Liver (tissue), 9 donors: ENCODE results near the gene URAD. TPM values are rescaled to one million over a fixed set of nuclear protein-coding genes. Genes with fewer than 3 reads are reported as not detected.

Source experiments
- DNase-seq: peaks from one replicate; pipeline ENCODE4 v3.0.0-alpha.2; 2017; ENCODE audit warnings: low spot score
- H3K27ac ChIP-seq, 2 donors: one replicate each; pipeline ENCODE4 v1.7.0; 2013; ENCODE audit warnings: inconsistent platforms in 2 of 2, low read length in 2 of 2, control low read depth in 1 of 2, low read depth in 1 of 2, mild to moderate bottlenecking in 1 of 2
- H3K27me3 ChIP-seq, 4 donors: one replicate each; pipeline versions ENCODE4 v1.6.1 to v1.7.0; 2013; ENCODE audit warnings: low read length in 3 of 4, inconsistent platforms in 1 of 4, mild to moderate bottlenecking in 1 of 4, moderate library complexity in 1 of 4; ENCODE audit not compliant: control insufficient read depth in 4 of 4, insufficient read depth in 4 of 4
- H3K36me3 ChIP-seq, 4 donors: one replicate each; pipeline versions ENCODE4 v1.6.1 to v1.7.0; 2013; ENCODE audit warnings: low read length in 3 of 4, mild to moderate bottlenecking in 3 of 4, low read depth in 1 of 4, moderate library complexity in 1 of 4; ENCODE audit not compliant: control insufficient read depth in 4 of 4, insufficient read depth in 3 of 4
- H3K4me1 ChIP-seq, 4 donors: one replicate each; pipeline versions ENCODE4 v1.6.1 to v1.7.0; 2013; ENCODE audit warnings: low read length in 3 of 4, mild to moderate bottlenecking in 3 of 4, moderate library complexity in 1 of 4; ENCODE audit not compliant: control insufficient read depth in 4 of 4, insufficient read depth in 4 of 4
- H3K4me3 ChIP-seq, 3 donors: one replicate each; pipeline versions ENCODE4 v1.6.1 to v1.7.0; 2013; ENCODE audit warnings: low read length in 3 of 3, control low read depth in 1 of 3, low read depth in 1 of 3, mild to moderate bottlenecking in 1 of 3
- H3K9ac ChIP-seq, 2 donors: one replicate each; pipeline ENCODE4 v1.7.0; 2013; ENCODE audit warnings: low read length in 2 of 2, mild to moderate bottlenecking in 2 of 2, moderate library complexity in 2 of 2, control low read depth in 1 of 2, low read depth in 1 of 2
- H3K9me3 ChIP-seq, 4 donors: one replicate each; pipeline versions ENCODE4 v1.6.1 to v1.7.0; 2013; ENCODE audit warnings: low read length in 3 of 4; ENCODE audit not compliant: control insufficient read depth in 4 of 4
- FOXA1 ChIP-seq: IDR thresholded peaks from 2 replicates; pipeline ENCODE4 v1.6.1; 2016; ENCODE audit warnings: antibody characterized with exemption
- FOXA2 ChIP-seq: IDR thresholded peaks from 2 replicates; pipeline ENCODE4 v1.6.1; 2016; ENCODE audit warnings: antibody characterized with exemption
- GABPA ChIP-seq, 2 donors: IDR thresholded peaks in 1 of 2; conservative IDR thresholded peaks in 1 of 2; 2 replicates each; pipeline ENCODE4 v1.6.1; 2016; ENCODE audit warnings: antibody characterized with exemption in 2 of 2, mild to moderate bottlenecking in 1 of 2, moderate library complexity in 1 of 2
- HNF4A ChIP-seq, 2 donors: conservative IDR thresholded peaks; 2 replicates each; pipeline ENCODE4 v1.6.1; 2016; ENCODE audit warnings: antibody characterized with exemption in 2 of 2, mild to moderate bottlenecking in 2 of 2
- HNF4G ChIP-seq: IDR thresholded peaks from 2 replicates; pipeline ENCODE4 v1.6.1; 2016; ENCODE audit warnings: antibody characterized with exemption
- RAD21 ChIP-seq, 2 donors: IDR thresholded peaks; 2 replicates each; pipeline ENCODE4 v1.6.1; 2016; ENCODE audit warnings: antibody characterized with exemption in 2 of 2, mild to moderate bottlenecking in 2 of 2
- YY1 ChIP-seq: IDR thresholded peaks from 2 replicates; pipeline ENCODE4 v1.6.1; 2016; ENCODE audit warnings: antibody characterized with exemption, mild to moderate bottlenecking
- WGBS: extraction: QIAGEN DNeasy Blood & Tissue Kit; methylation state at CpG from one replicate; pipeline ENCODE4 v1.1.7; 2013; 5-methylcytosine and 5-hydroxymethylcytosine counted together
- polyA plus RNA-seq, 2 donors: library from polyadenylated mRNA; stranded (reverse) in 1 of 2; unstranded in 1 of 2; fragments of 200-250 nt in 1 of 2; fragments of >200 nt in 1 of 2; fragmentation: Nextera tagmentation in 1 of 2; extraction: Ambion mirVana in 1 of 2; gene quantifications; one replicate each; pipeline versions ENCODE4 v1.2.1 to v1.2.3, GENCODE V29; 2013 to 2015
- total RNA-seq, 2 donors: library from RNA; depleted of rRNA; stranded (reverse); fragments of >200 nt; gene quantifications; one replicate each; pipeline ENCODE4 v1.2.3, GENCODE V29; 2014
- TF ChIP-seq, protein P1 (sequence below): fragments of 150-350 bp; IDR thresholded peaks from 2 replicates; pipeline ENCODE4 v1.5.1; 2017; ENCODE audit warnings: improper control_type of control experiment, low read depth, low read length; ENCODE audit not compliant: missing input control
- TF ChIP-seq, protein P2 (sequence below): IDR thresholded peaks from 2 replicates; pipeline ENCODE4 v1.6.1; 2016; ENCODE audit warnings: antibody characterized with exemption
- TF ChIP-seq, protein P3 (sequence below): IDR thresholded peaks from 2 replicates; pipeline ENCODE4 v1.6.1; 2016; ENCODE audit warnings: antibody characterized with exemption
- donor health status: healthy.
- donor health status: healthy.
- donor health status: healthy.
- donor health status: healthy.
- donor health status: healthy.

URAD gene
- total and polyA plus RNA-seq, 4 donors, result not detected

DNA sequence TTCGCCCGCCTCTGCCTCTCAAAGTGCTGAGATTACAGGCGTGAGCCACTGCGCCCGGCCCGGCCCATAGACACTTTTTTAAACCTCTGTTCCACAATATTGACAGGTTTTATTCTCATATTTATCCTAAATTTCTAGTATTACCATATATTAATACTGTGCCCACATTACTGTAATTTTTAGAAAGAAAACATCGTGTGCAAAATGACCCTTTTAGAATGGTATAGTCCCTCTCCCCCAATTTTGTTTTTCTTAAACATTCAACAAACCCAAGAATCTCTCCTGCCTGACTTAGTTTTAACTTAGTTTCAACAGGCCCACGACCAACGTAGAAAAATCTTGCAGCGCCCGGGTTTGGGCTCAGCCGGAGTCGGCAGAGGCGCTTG is 28.5 kb downstream of the URAD start:
- TF ChIP-seq FOXA2, result no peak
- no peak for TF ChIP-seq YY1
- TF ChIP-seq, protein P1, sequence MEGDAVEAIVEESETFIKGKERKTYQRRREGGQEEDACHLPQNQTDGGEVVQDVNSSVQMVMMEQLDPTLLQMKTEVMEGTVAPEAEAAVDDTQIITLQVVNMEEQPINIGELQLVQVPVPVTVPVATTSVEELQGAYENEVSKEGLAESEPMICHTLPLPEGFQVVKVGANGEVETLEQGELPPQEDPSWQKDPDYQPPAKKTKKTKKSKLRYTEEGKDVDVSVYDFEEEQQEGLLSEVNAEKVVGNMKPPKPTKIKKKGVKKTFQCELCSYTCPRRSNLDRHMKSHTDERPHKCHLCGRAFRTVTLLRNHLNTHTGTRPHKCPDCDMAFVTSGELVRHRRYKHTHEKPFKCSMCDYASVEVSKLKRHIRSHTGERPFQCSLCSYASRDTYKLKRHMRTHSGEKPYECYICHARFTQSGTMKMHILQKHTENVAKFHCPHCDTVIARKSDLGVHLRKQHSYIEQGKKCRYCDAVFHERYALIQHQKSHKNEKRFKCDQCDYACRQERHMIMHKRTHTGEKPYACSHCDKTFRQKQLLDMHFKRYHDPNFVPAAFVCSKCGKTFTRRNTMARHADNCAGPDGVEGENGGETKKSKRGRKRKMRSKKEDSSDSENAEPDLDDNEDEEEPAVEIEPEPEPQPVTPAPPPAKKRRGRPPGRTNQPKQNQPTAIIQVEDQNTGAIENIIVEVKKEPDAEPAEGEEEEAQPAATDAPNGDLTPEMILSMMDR, result no peak
- TF ChIP-seq GABPA (IDR thresholded peaks at IDR 0.05 in 1 of 2, conservative IDR thresholded peaks at IDR 0.05 in 1 of 2), result no peak
- H3K4me1 ChIP-seq, result peaks cover 4 to 20% (median 11%) of the 10 kb centered on the region in 4 donors
- peak overlapping the region in 2 of 3 donors; percentile 33 to 85 for H3K4me3 ChIP-seq
- H3K9me3 ChIP-seq, result no peaks in the 10 kb centered on the region
- H3K27ac ChIP-seq, result peak overlapping the region; percentile 92 to 96
- no peak for DNase-seq
- WGBS, result 17% methylated on average over 14 of the region's 14 CpGs
- peaks cover 0 to 3% (median 1%) of the 10 kb centered on the region in 4 donors for H3K27me3 ChIP-seq
- H3K36me3 ChIP-seq, result no peaks in the 10 kb centered on the region
- H3K9ac ChIP-seq, result peak overlapping the region; percentile 30 to 72

DNA sequence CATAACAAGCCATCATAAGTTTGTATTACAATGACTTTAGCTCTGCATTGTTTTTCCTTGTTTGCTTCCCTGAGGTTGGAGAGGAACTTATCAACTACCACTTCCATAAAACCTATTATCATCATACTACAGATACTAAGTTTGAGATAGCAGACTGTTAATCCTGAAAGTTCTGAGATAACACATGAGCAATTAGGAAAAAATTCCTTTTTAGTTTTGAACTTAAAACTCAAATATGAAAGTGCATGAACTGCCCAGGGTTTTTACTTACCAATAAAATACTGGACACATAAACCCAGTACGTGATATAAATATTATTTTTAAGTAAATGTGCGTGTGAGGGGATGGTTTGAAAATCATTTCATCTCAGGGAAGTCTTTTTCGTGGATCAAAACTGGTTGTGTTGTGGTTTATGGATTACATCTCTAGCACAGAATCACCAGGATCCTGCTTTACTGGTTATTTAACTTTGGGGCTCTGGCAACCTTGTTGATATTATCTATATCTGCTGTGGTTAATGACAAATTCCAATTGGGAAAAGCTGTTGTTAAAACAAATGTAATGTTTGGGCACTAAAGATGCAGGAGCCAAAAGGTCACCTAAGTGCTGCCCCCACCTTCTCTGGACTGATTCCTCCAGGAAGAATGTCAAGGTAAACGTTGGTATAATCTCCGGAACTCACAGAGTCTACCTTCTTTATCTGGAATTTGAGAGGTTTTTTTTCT is 31.8 kb downstream of the URAD start:
- Histone ChIP-seq H3K4me3 (no peak overlapping the region), H3K4me1 (peaks cover 11 to 34% (median 24%) of the 10 kb centered on the region in 4 donors), H3K9ac (no peak overlapping the region), H3K36me3 (no peaks in the 10 kb centered on the region), H3K9me3 (no peaks in the 10 kb centered on the region), H3K27ac (no peak overlapping the region), H3K27me3 (no peaks in the 10 kb centered on the region)
- WGBS, result 43% methylated on average over 5 of the region's 5 CpGs
- DNase-seq, result no peak
- TF ChIP-seq FOXA1, result no peak
- TF ChIP-seq HNF4G, result no peak
- TF ChIP-seq RAD21 (IDR thresholded peaks at IDR 0.05), result no peak

DNA sequence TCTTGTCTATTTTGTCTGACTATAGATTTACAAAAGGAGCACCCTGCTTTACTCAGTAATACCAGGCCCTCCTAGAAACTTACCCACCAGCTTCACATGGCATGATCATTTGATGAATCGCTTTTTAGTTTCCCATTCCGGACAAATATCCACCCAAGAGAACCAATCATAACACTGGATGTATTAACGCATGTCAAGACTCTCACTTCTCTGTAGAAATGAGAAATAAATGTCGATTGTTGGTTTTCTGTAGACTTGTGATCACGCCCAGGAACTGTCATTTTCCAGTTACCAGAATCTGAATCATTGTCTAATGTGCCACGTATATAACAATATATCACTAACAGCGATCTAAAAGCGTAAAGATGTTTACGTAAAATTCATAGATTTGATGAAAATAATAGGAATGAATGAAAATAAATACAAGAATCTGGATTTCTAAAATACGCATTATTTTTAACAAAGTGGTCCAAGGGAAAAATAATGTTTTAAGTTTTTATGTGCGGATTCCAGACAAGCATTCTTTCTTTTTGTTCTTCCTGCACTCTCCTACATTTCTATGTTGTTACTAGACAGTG is 33.4 kb downstream of the URAD start:
- Histone ChIP-seq H3K4me3 (peak overlapping the region in 2 of 3 donors; percentile 61 to 80), H3K9me3 (no peaks in the 10 kb centered on the region), H3K9ac (peak overlapping the region in 1 of 2 donors; percentile 68), H3K27me3 (no peaks in the 10 kb centered on the region), H3K36me3 (no peaks in the 10 kb centered on the region), H3K27ac (peak overlapping the region; percentile 84 to 94), H3K4me1 (peaks cover 11 to 22% (median 15%) of the 10 kb centered on the region in 4 donors)
- 66% methylated on average over 11 of the region's 11 CpGs for WGBS
- TF ChIP-seq YY1 (no peak), FOXA2 (no peak)
- no peak for DNase-seq

DNA sequence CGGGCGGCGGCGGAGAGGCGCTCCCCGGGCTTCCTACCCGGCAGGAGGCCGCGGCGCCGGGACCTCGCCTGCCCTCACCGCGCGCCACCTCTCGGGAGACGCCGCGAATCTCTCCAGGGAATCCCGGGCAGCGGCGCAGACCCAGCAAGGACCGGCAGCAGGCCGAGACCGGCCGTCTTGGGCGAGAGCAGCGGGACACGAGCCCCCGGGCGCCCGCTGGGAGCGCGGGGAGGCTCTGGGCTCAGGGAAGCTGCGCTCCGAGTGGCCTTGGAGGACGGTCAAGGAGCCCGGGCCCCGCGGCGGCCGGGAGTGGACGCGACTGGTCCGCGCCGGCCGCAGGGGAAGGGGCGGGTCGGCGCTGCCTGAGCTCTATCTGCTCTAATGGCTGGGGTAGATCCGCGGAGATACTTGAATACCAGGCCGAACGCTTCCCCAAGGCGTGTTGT is 34.1 kb downstream of the URAD start:
- Histone ChIP-seq H3K27me3 (no peaks in the 10 kb centered on the region), H3K36me3 (no peaks in the 10 kb centered on the region), H3K9ac (peak overlapping the region; percentile 52 to 68), H3K4me3 (peak overlapping the region; percentile 54 to 80 (median 61)), H3K27ac (peak overlapping the region; percentile 84 to 94), H3K9me3 (no peaks in the 10 kb centered on the region), H3K4me1 (peaks cover 8 to 17% (median 15%) of the 10 kb centered on the region in 4 donors)
- peak; percentile 53 for DNase-seq
- no peak for TF ChIP-seq HNF4A (conservative IDR thresholded peaks at IDR 0.05)
- TF ChIP-seq YY1, result peak; percentile 47
- TF ChIP-seq, protein P2, sequence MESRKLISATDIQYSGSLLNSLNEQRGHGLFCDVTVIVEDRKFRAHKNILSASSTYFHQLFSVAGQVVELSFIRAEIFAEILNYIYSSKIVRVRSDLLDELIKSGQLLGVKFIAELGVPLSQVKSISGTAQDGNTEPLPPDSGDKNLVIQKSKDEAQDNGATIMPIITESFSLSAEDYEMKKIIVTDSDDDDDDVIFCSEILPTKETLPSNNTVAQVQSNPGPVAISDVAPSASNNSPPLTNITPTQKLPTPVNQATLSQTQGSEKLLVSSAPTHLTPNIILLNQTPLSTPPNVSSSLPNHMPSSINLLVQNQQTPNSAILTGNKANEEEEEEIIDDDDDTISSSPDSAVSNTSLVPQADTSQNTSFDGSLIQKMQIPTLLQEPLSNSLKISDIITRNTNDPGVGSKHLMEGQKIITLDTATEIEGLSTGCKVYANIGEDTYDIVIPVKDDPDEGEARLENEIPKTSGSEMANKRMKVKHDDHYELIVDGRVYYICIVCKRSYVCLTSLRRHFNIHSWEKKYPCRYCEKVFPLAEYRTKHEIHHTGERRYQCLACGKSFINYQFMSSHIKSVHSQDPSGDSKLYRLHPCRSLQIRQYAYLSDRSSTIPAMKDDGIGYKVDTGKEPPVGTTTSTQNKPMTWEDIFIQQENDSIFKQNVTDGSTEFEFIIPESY, result no peak
- TF ChIP-seq, protein P3, sequence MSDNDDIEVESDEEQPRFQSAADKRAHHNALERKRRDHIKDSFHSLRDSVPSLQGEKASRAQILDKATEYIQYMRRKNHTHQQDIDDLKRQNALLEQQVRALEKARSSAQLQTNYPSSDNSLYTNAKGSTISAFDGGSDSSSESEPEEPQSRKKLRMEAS, result no peak
- TF ChIP-seq GABPA (IDR thresholded peaks at IDR 0.05 in 1 of 2, conservative IDR thresholded peaks at IDR 0.05 in 1 of 2), result peak in 1 of 2 donors; percentile 3
- 2% methylated on average over 56 of the region's 56 CpGs for WGBS
